H1 (cell line): Measurements from ENCODE around the gene ADRA2A. TPM values are rescaled to one million over a fixed set of nuclear protein-coding genes. Genes with fewer than 3 reads are reported as not detected.
A peak's percentile ranks its signal among the peaks of the same experiment; 100 is the strongest.

ENCODE experiments used
- CTCF ChIA-PET: fragments of 300-600 bp; sonication (Branson Sonifier 250); formaldehyde crosslinking; loops from one replicate; lab custom pipeline; 2021; ENCODE audit not compliant: partially characterized antibody; lab: Charles Lee
- POLR2A ChIA-PET: fragments of 300-600 bp; sonication (Branson Sonifier 250); formaldehyde crosslinking; loops from one replicate; lab custom pipeline; 2021; ENCODE audit warnings: inconsistent platforms; ENCODE audit not compliant: partially characterized antibody; lab: Charles Lee
- DNase-seq, 2 experiments: peaks; one replicate each; pipeline versions ENCODE4 v3.0.0 to v3.0.0-alpha.2; 2010 to 2022; ENCODE audit warnings: low spot score in 2 of 2, low read depth in 1 of 2, mixed read lengths in 1 of 2
- FAIRE-seq: peaks from 2 replicates; lab custom pipeline; 2011; peaks lifted over from hg19 to GRCh38; lab: Jason Lieb, UNC
- H2AFZ ChIP-seq: 2 replicates; pipeline ENCODE4 v1.8.1; 2012; ENCODE audit warnings: low read length, inconsistent platforms
- H2AK5ac ChIP-seq: 2 replicates; pipeline ENCODE4 v1.6.1; 2013; ENCODE audit warnings: low read depth, low read length
- H2BK120ac ChIP-seq: replicated peaks from 2 replicates; pipeline ENCODE3; 2013; ENCODE audit warnings: low read depth, low read length, inconsistent platforms
- H2BK12ac ChIP-seq: 2 replicates; pipeline ENCODE4 v1.6.1; 2013; ENCODE audit warnings: low read depth, low read length
- H2BK15ac ChIP-seq: 2 replicates; pipeline ENCODE4 v1.6.1; 2013; ENCODE audit warnings: low read length
- H2BK20ac ChIP-seq: 2 replicates; pipeline ENCODE4 v1.6.1; 2013; ENCODE audit warnings: low read length
- H2BK5ac ChIP-seq: 2 replicates; pipeline ENCODE4 v1.6.1; 2013; ENCODE audit warnings: low read depth, low read length
- H3K14ac ChIP-seq: 2 replicates; pipeline ENCODE4 v1.6.1; 2013; ENCODE audit warnings: inconsistent platforms; ENCODE audit not compliant: insufficient read length
- H3K18ac ChIP-seq: 2 replicates; pipeline ENCODE4 v1.6.1; 2013; ENCODE audit warnings: low read length; ENCODE audit errors: extremely low read depth
- H3K23ac ChIP-seq: 2 replicates; pipeline ENCODE4 v1.6.1; 2013; ENCODE audit warnings: inconsistent platforms; ENCODE audit not compliant: insufficient read length
- H3K23me2 ChIP-seq: 2 replicates; pipeline ENCODE4 v1.6.1; 2013; ENCODE audit warnings: low read depth, low read length
- H3K27ac ChIP-seq: 2 replicates; pipeline ENCODE4 v1.6.1; 2011; ENCODE audit warnings: low read depth, low read length, inconsistent platforms
- H3K27me3 ChIP-seq, 4 experiments: replicated peaks in 1 of 4; 1 replicate in 1 of 4; 2 replicates in 3 of 4; pipeline versions ENCODE4 v1.6.1 to v1.8.1; 2011 to 2013; ENCODE audit warnings: low read length in 3 of 4, mild to moderate bottlenecking in 3 of 4, inconsistent platforms in 2 of 4, mixed read lengths in 2 of 4, moderate library complexity in 1 of 4; ENCODE audit not compliant: control insufficient read depth in 3 of 4, insufficient read depth in 3 of 4; ENCODE audit errors: extremely low read depth in 1 of 4
- H3K36me3 ChIP-seq, 4 experiments: 2 replicates each; pipeline versions ENCODE4 v1.6.1 to v1.8.1; 2011 to 2013; ENCODE audit warnings: mild to moderate bottlenecking in 4 of 4, low read length in 3 of 4, moderate library complexity in 2 of 4, control low read depth in 1 of 4, inconsistent platforms in 1 of 4; ENCODE audit not compliant: insufficient read depth in 4 of 4, control insufficient read depth in 2 of 4
- H3K4ac ChIP-seq: replicated peaks from 2 replicates; pipeline ENCODE3; 2013; ENCODE audit warnings: low read length, low read depth, mixed read lengths, inconsistent platforms; ENCODE audit not compliant: insufficient read length
- H3K4me1 ChIP-seq, 4 experiments: replicated peaks in 1 of 4; 1 replicate in 1 of 4; 2 replicates in 3 of 4; pipeline versions ENCODE4 v1.6.1 to v1.8.1; 2011 to 2013; ENCODE audit warnings: low read length in 3 of 4, inconsistent platforms in 2 of 4, mixed read lengths in 1 of 4; ENCODE audit not compliant: insufficient read depth in 4 of 4, control insufficient read depth in 3 of 4
- H3K4me2 ChIP-seq, 2 experiments: 2 replicates each; pipeline versions ENCODE4 v1.6.1 to v1.8.1; 2011 to 2013; ENCODE audit warnings: low read depth in 2 of 2, low read length in 2 of 2, control low read depth in 1 of 2, inconsistent platforms in 1 of 2, mild to moderate bottlenecking in 1 of 2; ENCODE audit not compliant: insufficient read depth in 1 of 2
- H3K4me3 ChIP-seq, 4 experiments: fragments of 200-600, 300-600 bp in 1 of 4; sonication (generic), shearing (Covaris generic), sonication (Bioruptor Twin) in 1 of 4; 2 replicates each; pipeline versions ENCODE4 v1.5.1 to v1.8.1; 2011 to 2016; ENCODE audit warnings: low read length in 4 of 4, low read depth in 3 of 4, control low read depth in 2 of 4, inconsistent platforms in 2 of 4, mild to moderate bottlenecking in 2 of 4, mixed read lengths in 1 of 4, moderate library complexity in 1 of 4; ENCODE audit not compliant: insufficient read depth in 2 of 4; ENCODE audit errors: extremely low read depth in 1 of 4
- H3K56ac ChIP-seq: replicated peaks from 2 replicates; pipeline ENCODE3; 2013; ENCODE audit warnings: low read depth, mild to moderate bottlenecking, mixed read lengths, low read length, inconsistent platforms; ENCODE audit not compliant: insufficient read length
- H3K79me1 ChIP-seq: 2 replicates; pipeline ENCODE4 v1.6.1; 2013; ENCODE audit warnings: low read depth, low read length, control low read depth
- H3K79me2 ChIP-seq, 2 experiments: 2 replicates each; pipeline versions ENCODE4 v1.6.1 to v1.8.1; 2012 to 2013; ENCODE audit warnings: low read length in 2 of 2, mild to moderate bottlenecking in 2 of 2, inconsistent platforms in 1 of 2; ENCODE audit not compliant: insufficient read depth in 2 of 2, control insufficient read depth in 1 of 2
- H3K9ac ChIP-seq, 4 experiments: replicated peaks in 1 of 4; 1 replicate in 1 of 4; 2 replicates in 3 of 4; pipeline versions ENCODE4 v1.6.1 to v1.8.1; 2011 to 2013; ENCODE audit warnings: low read depth in 3 of 4, low read length in 3 of 4, control low read depth in 2 of 4, mild to moderate bottlenecking in 2 of 4, moderate library complexity in 2 of 4, inconsistent platforms in 1 of 4; ENCODE audit errors: extremely low read depth in 1 of 4
- H3K9me3 ChIP-seq, 2 experiments: 2 replicates each; pipeline versions ENCODE4 v1.6.1 to v1.8.1; 2012 to 2013; ENCODE audit warnings: mild to moderate bottlenecking in 2 of 2, moderate library complexity in 2 of 2, control low read depth in 1 of 2, inconsistent platforms in 1 of 2, low read depth in 1 of 2, low read length in 1 of 2, mixed read lengths in 1 of 2; ENCODE audit not compliant: insufficient read depth in 2 of 2
- H4K20me1 ChIP-seq, 2 experiments: replicated peaks in 1 of 2; 2 replicates each; pipeline versions ENCODE3 to v1.8.1; 2011 to 2013; ENCODE audit warnings: inconsistent platforms in 2 of 2, low read length in 2 of 2, mild to moderate bottlenecking in 1 of 2; ENCODE audit not compliant: insufficient read depth in 2 of 2, control insufficient read depth in 1 of 2
- H4K5ac ChIP-seq: 2 replicates; pipeline ENCODE4 v1.6.1; 2013; ENCODE audit warnings: low read length, low read depth, mixed read lengths, inconsistent platforms; ENCODE audit not compliant: insufficient read length
- H4K8ac ChIP-seq: 2 replicates; pipeline ENCODE4 v1.8.0; 2013; ENCODE audit warnings: mild to moderate bottlenecking, moderate library complexity, low read length, inconsistent platforms; ENCODE audit not compliant: insufficient read depth; ENCODE audit errors: extremely low read depth
- H4K91ac ChIP-seq: replicated peaks from 2 replicates; pipeline ENCODE3; 2013; ENCODE audit warnings: low read length, mixed read lengths, inconsistent platforms; ENCODE audit not compliant: insufficient read length
- ASH2L ChIP-seq: fragments of 200-600, 300-600 bp; sonication (generic); IDR thresholded peaks from one replicate; pipeline ENCODE4 v1.7.1; 2017; ENCODE audit warnings: low read length
- ATF2 ChIP-seq: IDR thresholded peaks from 2 replicates; pipeline ENCODE4 v1.6.1; 2012; ENCODE audit warnings: low read length, inconsistent platforms
- ATF3 ChIP-seq: IDR thresholded peaks from 2 replicates; pipeline ENCODE4 v1.6.1; 2011; ENCODE audit warnings: low read depth, mild to moderate bottlenecking, low read length; ENCODE audit not compliant: insufficient read depth
- CEBPB ChIP-seq: IDR thresholded peaks from 2 replicates; pipeline ENCODE4 v1.6.1; 2012; ENCODE audit warnings: low read depth, low read length
- HDAC2 ChIP-seq, 2 experiments: fragments of 300-600 bp in 1 of 2; sonication (generic) in 1 of 2; IDR thresholded peaks; 2 replicates each; pipeline ENCODE4 v1.6.1; 2011 to 2012; ENCODE audit warnings: low read depth in 2 of 2, low read length in 2 of 2, mild to moderate bottlenecking in 2 of 2, moderate library complexity in 2 of 2, borderline replicate concordance in 1 of 2, inconsistent platforms in 1 of 2
- JUND ChIP-seq: IDR thresholded peaks from 2 replicates; pipeline ENCODE4 v1.6.1; 2011; ENCODE audit warnings: mild to moderate bottlenecking, improper control_type of control experiment, low read length
- KDM1A ChIP-seq: fragments of 200-600, 300-600 bp; sonication (generic); IDR thresholded peaks from 2 replicates; pipeline ENCODE4 v1.7.1; 2016; ENCODE audit warnings: mild to moderate bottlenecking, low read length, borderline replicate concordance
- MAX ChIP-seq: IDR thresholded peaks from 2 replicates; pipeline ENCODE4 v1.6.1; 2012; ENCODE audit warnings: inconsistent platforms
- TAF7 ChIP-seq: optimal IDR thresholded peaks from 2 replicates; pipeline ENCODE3; 2011; ENCODE audit warnings: low read depth, mild to moderate bottlenecking, inconsistent platforms, low read length, moderate library complexity, borderline replicate concordance
- WGBS, 2 experiments: shearing (Covaris generic) in 1 of 2; methylation state at CpG; one replicate each; pipeline versions ENCODE4 v1.1.6 to v1.1.7; 2013 to 2015; ENCODE audit warnings: low lambda C conversion rate in 2 of 2, mixed read lengths in 2 of 2, inconsistent platforms in 1 of 2, low coverage in 1 of 2, missing lambda C conversion rate in 1 of 2; ENCODE audit not compliant: insufficient replicate concordance in 2 of 2, insufficient coverage in 1 of 2, insufficient read length in 1 of 2; ENCODE audit errors: extremely low coverage in 1 of 2, missing lambda C conversion rate in 1 of 2; 5-methylcytosine and 5-hydroxymethylcytosine counted together
- polyA plus RNA-seq, 7 experiments: library from polyadenylated mRNA; depleted of rRNA in 3 of 7; stranded (reverse) in 5 of 7; unstranded in 2 of 7; fragments of >200 nt in 5 of 7; fragments of 200-250 nt in 2 of 7; gene quantifications; 1 replicate in 5 of 7; 2 replicates in 1 of 7; 4 replicates in 1 of 7; pipeline versions ENCODE4 v1.2.1 to v1.2.3, GENCODE V29; 2011 to 2013; ENCODE audit warnings: missing spikeins in 2 of 7, mixed read lengths in 2 of 7
- total RNA-seq: library from RNA; stranded (reverse); fragmentation: NEBNext Ultra II Directional; extraction: Animal tissue kit (Norgen Biotek cat#: 25700); gene quantifications from 2 replicates; pipeline ENCODE4 v1.2.1, GENCODE V29; 2021

Gene ADRA2A
- total and polyA plus RNA-seq, 2 of the 8 experiments (the other 6 are each of a cell fraction or from before 2014, with no cell fraction given) = 5.9 to 6.2 TPM

- Histone ChIP-seq H3K9ac (no peak overlapping the region), H2AK5ac (no peak overlapping the region), H2BK5ac (no peak overlapping the region), H3K9me3 (no peaks in the 10 kb centered on the region), H4K20me1 (no peaks in the 10 kb centered on the region), H3K27me3 (no peaks in the 10 kb centered on the region), H3K56ac (no peak overlapping the region), H3K79me1 (no peaks in the 10 kb centered on the region), H3K23ac (no peak overlapping the region), H3K79me2 (no peaks in the 10 kb centered on the region), H4K91ac (no peak overlapping the region), H3K23me2 (no peaks in the 10 kb centered on the region), H3K4me3 (no peak overlapping the region), H3K4me2 (no peak overlapping the region), H3K27ac (no peak overlapping the region), H2BK120ac (no peak overlapping the region), H3K36me3 (no peaks in the 10 kb centered on the region), H2AFZ (no peak overlapping the region), H3K4ac (no peak overlapping the region), H3K14ac (no peak overlapping the region), H3K18ac (no peak overlapping the region; the same call in 1 of the 2 replicates), H2BK15ac (no peak overlapping the region; the same call in 1 of the 2 replicates), H4K8ac (no peak overlapping the region), H4K5ac (no peak overlapping the region), H2BK12ac (0 out of 2 replicates have a peak overlapping the region, but pooled peaks have one; percentile 55), H2BK20ac (no peak overlapping the region), H3K4me1 (peaks cover 2 to 14% (median 8%) of the 10 kb centered on the region in 4 experiments; a peak in 6 of 7 replicates)
- ChIA-PET CTCF (interaction anchor here (0.6 to 4.0 kb wide), 5 partner anchors 9 to 422 kb away, joined by 3 to 15 read pairs (median 3); partner anchors contain the start of gene ADRA2A), POLR2A (interaction anchor here (0.9 kb wide), 1 partner anchor 12 kb away, joined by 3 read pairs; no protein-coding TSS in a partner anchor)
- 86% methylated on average over 15 of the region's 15 CpGs; no CpG with 5 or more reads in 1 of the 2 experiments for WGBS, 2 experiments
- DNase-seq (no peak), FAIRE-seq (no peak)
- TF ChIP-seq KDM1A (no peak), ASH2L (no peak), MAX (no peak), ATF3 (no peak), HDAC2 (IDR thresholded peaks at IDR 0.05; ENCODE audit: borderline replicate concordance in 1 of 2, low read depth in 2 of 2, low read length in 2 of 2) (no peak), TAF7 (no peak), CEBPB (no peak), JUND (no peak), ATF2 (no peak)
These were observed 51.7 kb downstream of the ADRA2A start for GRCh38 chr10:111128331-111129180.
